GM12878 (cell line): ENCODE measurements around the gene ZXDA. TPM values are rescaled to one million over a fixed set of nuclear protein-coding genes. Genes with fewer than 3 reads are reported as not detected.

Experiments
- ATAC-seq: fragments of 200-7000 bp; cut with Tn5 transposase; 3 replicates; pipeline ENCODE4 v1.9.1; 2020; ENCODE audit warnings: mild to moderate bottlenecking, moderate library complexity
- BruUV-seq: library from RNA; stranded (reverse); fragments of 400-500 nt; replicated peaks from 2 replicates; lab custom pipeline; 2021; lab: Mats Ljungman, UMichigan
- CTCF ChIA-PET: fragments of 300-600 bp; sonication (Branson Sonifier 250); formaldehyde crosslinking; extraction: SDS; loops from one replicate; lab custom pipeline; 2021; ENCODE audit warnings: inconsistent platforms; lab: Yijun Ruan, JAX
- POLR2A ChIA-PET: fragments of 350-600 bp; formaldehyde crosslinking; extraction: SDS; loops from one replicate; lab custom pipeline; 2021; ENCODE audit warnings: inconsistent platforms; lab: Charles Lee
- RAD21 ChIA-PET: fragments of 300-600 bp; sonication (Branson Sonifier 250); formaldehyde crosslinking; loops from one replicate; lab custom pipeline; 2023; ENCODE audit warnings: antibody characterized with exemption; ENCODE audit not compliant: unreplicated experiment; lab: Charles Lee
- SMC1A ChIA-PET: fragments of 300-600 bp; sonication (Branson Sonifier 250); formaldehyde crosslinking; loops from one replicate; lab custom pipeline; 2023; ENCODE audit not compliant: unreplicated experiment, uncharacterized antibody; lab: Charles Lee
- DNase-seq: peaks from one replicate; pipeline ENCODE4 v3.0.0-alpha.2; 2011; ENCODE audit warnings: low read depth, low spot score
- FAIRE-seq: peaks from 3 replicates; lab custom pipeline; 2011; peaks lifted over from hg19 to GRCh38; lab: Jason Lieb, UNC
- H2AFZ ChIP-seq: 2 replicates; pipeline ENCODE4 v1.6.0; 2011; ENCODE audit warnings: low read depth, low read length, control low read depth; ENCODE audit not compliant: control insufficient read depth
- H3K27ac ChIP-seq: 2 replicates; pipeline ENCODE4 v1.5.1; 2011; ENCODE audit warnings: control low read depth; ENCODE audit not compliant: control insufficient read depth, insufficient read depth
- H3K27me3 ChIP-seq, 2 experiments: replicated peaks in 1 of 2; 2 replicates each; pipeline versions ENCODE4 v1.6.0 to v1.6.1; 2011; ENCODE audit warnings: low read length in 1 of 2; ENCODE audit not compliant: control insufficient read depth in 2 of 2, insufficient read depth in 2 of 2
- H3K36me3 ChIP-seq, 2 experiments: 2 replicates each; pipeline ENCODE4 v1.5.1; 2011; ENCODE audit warnings: low read length in 1 of 2; ENCODE audit not compliant: control insufficient read depth in 2 of 2, insufficient read depth in 2 of 2
- H3K4me1 ChIP-seq: 2 replicates; pipeline ENCODE4 v1.6.1; 2011; ENCODE audit warnings: mild to moderate bottlenecking, low read length, moderate library complexity, mixed read lengths; ENCODE audit not compliant: control insufficient read depth, insufficient read depth
- H3K4me2 ChIP-seq: 2 replicates; pipeline ENCODE4 v1.6.0; 2011; ENCODE audit warnings: control low read depth; ENCODE audit not compliant: control insufficient read depth, insufficient read depth
- H3K4me3 ChIP-seq: fragments of 200-600 bp; sonication (generic); 2 replicates; pipeline ENCODE4 v1.5.1; 2016
- H3K79me2 ChIP-seq: 2 replicates; pipeline ENCODE4 v1.6.0; 2011; ENCODE audit warnings: low read length; ENCODE audit not compliant: control insufficient read depth, insufficient read depth
- H3K9ac ChIP-seq: 2 replicates; pipeline ENCODE4 v1.8.0; 2011; ENCODE audit warnings: low read length, control low read depth, mixed read lengths; ENCODE audit not compliant: control insufficient read depth, insufficient read depth
- H3K9me3 ChIP-seq: replicated peaks from 3 replicates; pipeline ENCODE4 v1.5.1; 2011; ENCODE audit warnings: mild to moderate bottlenecking, low read length; ENCODE audit not compliant: control insufficient read depth, insufficient read depth
- H4K20me1 ChIP-seq: 2 replicates; pipeline ENCODE4 v1.6.0; 2011; ENCODE audit not compliant: control insufficient read depth, insufficient read depth
- CBFB ChIP-seq: IDR thresholded peaks from 2 replicates; pipeline ENCODE4 v1.6.1; 2016; ENCODE audit warnings: antibody characterized with exemption, low read depth
- CHD1 ChIP-seq: IDR thresholded peaks from 2 replicates; pipeline ENCODE4 v1.6.1; 2012; ENCODE audit warnings: low read depth, low read length, improper control_type of control experiment
- CREB1 ChIP-seq: IDR thresholded peaks from 2 replicates; pipeline ENCODE4 v1.6.1; 2012; ENCODE audit warnings: low read depth, mild to moderate bottlenecking, inconsistent platforms
- CREM ChIP-seq: IDR thresholded peaks from 2 replicates; pipeline ENCODE4 v1.6.1; 2014; ENCODE audit warnings: antibody characterized with exemption, low read depth
- EP300 ChIP-seq, 2 experiments: fragments of 150-350 bp in 1 of 2; IDR thresholded peaks; 2 replicates each; pipeline ENCODE4 v1.6.1; 2011 to 2012; ENCODE audit warnings: low read depth in 2 of 2, low read length in 2 of 2, borderline replicate concordance in 1 of 2, improper control_type of control experiment in 1 of 2, inconsistent platforms in 1 of 2; ENCODE audit not compliant: control insufficient read depth in 1 of 2
- HDGF ChIP-seq: fragments of 450-650 bp; IDR thresholded peaks from 2 replicates; pipeline ENCODE4 v1.6.1; 2016; ENCODE audit warnings: antibody characterized with exemption
- LARP7 ChIP-seq: fragments of 450-650 bp; IDR thresholded peaks from 2 replicates; pipeline ENCODE4 v1.6.1; 2017; ENCODE audit warnings: mild to moderate bottlenecking
- MEF2B ChIP-seq: fragments of 450-650 bp; IDR thresholded peaks from 2 replicates; pipeline ENCODE4 v1.6.1; 2018; ENCODE audit warnings: mild to moderate bottlenecking, moderate library complexity; ENCODE audit not compliant: partially characterized antibody, poor library complexity, severe bottlenecking
- NR2C2 ChIP-seq: IDR thresholded peaks from 2 replicates; pipeline ENCODE4 v1.6.1; 2011; ENCODE audit warnings: borderline replicate concordance, low read depth; ENCODE audit not compliant: control insufficient read depth, insufficient read length
- PML ChIP-seq: IDR thresholded peaks from 2 replicates; pipeline ENCODE4 v1.6.1; 2012; ENCODE audit warnings: low read length, inconsistent platforms
- TCF3 ChIP-seq: IDR thresholded peaks from 2 replicates; pipeline ENCODE4 v1.6.1; 2012; ENCODE audit warnings: low read depth, mild to moderate bottlenecking, low read length, borderline replicate concordance; ENCODE audit not compliant: insufficient read depth
- TCF7 ChIP-seq: IDR thresholded peaks from 2 replicates; pipeline ENCODE4 v1.6.1; 2014; ENCODE audit warnings: antibody characterized with exemption, borderline replicate concordance
- ZZZ3 ChIP-seq: IDR thresholded peaks from 2 replicates; pipeline ENCODE4 v1.6.1; 2011; ENCODE audit warnings: low read depth; ENCODE audit not compliant: control insufficient read depth, insufficient read length
- WGBS: methylation state at CpG from one replicate; pipeline ENCODE4 v1.1.6; 2016; ENCODE audit warnings: low lambda C conversion rate; ENCODE audit not compliant: insufficient replicate concordance, insufficient coverage; ENCODE audit errors: missing lambda C conversion rate; 5-methylcytosine and 5-hydroxymethylcytosine counted together
- in situ Hi-C: fragments of 300-500 bp; cut with MboI; formaldehyde crosslinking; loops from 9 replicates; pipeline ENCODE4 v1.14.3; 2018; ENCODE audit warnings: mixed read lengths
- intact Hi-C: fragments of 100-400 bp; cut with micrococcal nuclease; formaldehyde crosslinking; loops from one replicate; pipeline ENCODE4 v1.14.2; 2022; ENCODE audit not compliant: unreplicated experiment
- polyA plus RNA-seq, 11 experiments: library from polyadenylated mRNA; depleted of rRNA in 4 of 11; unstranded in 6 of 11; stranded (reverse) in 5 of 11; fragments of >200 nt; fragmentation: Nextera tagmentation in 4 of 11; fragmentation: Illumina TruSeq in 1 of 11; extraction: Ambion mirVana in 4 of 11; extraction: Trizol in 1 of 11; gene quantifications; 1 replicate in 1 of 11; 2 replicates in 10 of 11; pipeline versions ENCODE4 v1.2.1 to v1.2.3, GENCODE V29; 2011 to 2016; ENCODE audit warnings: inconsistent platforms in 2 of 11, missing spikeins in 2 of 11, low read depth in 1 of 11
- total RNA-seq, 4 experiments: library from RNA; depleted of rRNA in 3 of 4; stranded (reverse); fragments of >200 nt in 3 of 4; fragmentation: Illumina TruSeq in 1 of 4; extraction: Trizol in 1 of 4; gene quantifications; 2 replicates each; pipeline versions ENCODE4 v1.2.1 to v1.2.3, GENCODE V29; 2013 to 2021
- TF ChIP-seq, protein P1 (sequence below): fragments of 450-650 bp; formaldehyde crosslinking; IDR thresholded peaks from 2 replicates; pipeline ENCODE4 v1.4.0; 2020; ENCODE audit warnings: mild to moderate bottlenecking, moderate library complexity

Gene ZXDA
- total and polyA plus RNA-seq, 10 of the 15 experiments (the other 5 are each of a cell fraction or from before 2014, with no cell fraction given): 0.10 to 2.8 (median 0.99) TPM

DNA sequence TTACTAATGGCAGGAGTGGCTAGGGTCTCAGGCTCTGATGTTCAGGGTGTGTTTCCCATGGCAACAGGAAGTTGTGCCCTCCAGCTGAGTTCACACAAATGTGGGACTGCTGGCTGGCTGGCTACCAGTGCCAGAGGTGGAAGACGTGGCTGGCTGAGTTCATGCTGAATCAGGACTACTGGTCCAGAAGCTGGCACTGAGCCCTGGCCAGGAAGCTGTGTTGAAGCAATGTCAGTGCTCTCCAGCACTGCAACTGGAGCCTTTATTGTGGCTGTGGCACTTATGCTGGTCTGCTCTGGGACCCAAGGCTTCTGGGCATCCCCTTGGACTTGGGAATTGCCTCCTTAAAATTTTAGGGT is 42.0 kb upstream of the ZXDA start (continued):
- TF ChIP-seq, protein P1, sequence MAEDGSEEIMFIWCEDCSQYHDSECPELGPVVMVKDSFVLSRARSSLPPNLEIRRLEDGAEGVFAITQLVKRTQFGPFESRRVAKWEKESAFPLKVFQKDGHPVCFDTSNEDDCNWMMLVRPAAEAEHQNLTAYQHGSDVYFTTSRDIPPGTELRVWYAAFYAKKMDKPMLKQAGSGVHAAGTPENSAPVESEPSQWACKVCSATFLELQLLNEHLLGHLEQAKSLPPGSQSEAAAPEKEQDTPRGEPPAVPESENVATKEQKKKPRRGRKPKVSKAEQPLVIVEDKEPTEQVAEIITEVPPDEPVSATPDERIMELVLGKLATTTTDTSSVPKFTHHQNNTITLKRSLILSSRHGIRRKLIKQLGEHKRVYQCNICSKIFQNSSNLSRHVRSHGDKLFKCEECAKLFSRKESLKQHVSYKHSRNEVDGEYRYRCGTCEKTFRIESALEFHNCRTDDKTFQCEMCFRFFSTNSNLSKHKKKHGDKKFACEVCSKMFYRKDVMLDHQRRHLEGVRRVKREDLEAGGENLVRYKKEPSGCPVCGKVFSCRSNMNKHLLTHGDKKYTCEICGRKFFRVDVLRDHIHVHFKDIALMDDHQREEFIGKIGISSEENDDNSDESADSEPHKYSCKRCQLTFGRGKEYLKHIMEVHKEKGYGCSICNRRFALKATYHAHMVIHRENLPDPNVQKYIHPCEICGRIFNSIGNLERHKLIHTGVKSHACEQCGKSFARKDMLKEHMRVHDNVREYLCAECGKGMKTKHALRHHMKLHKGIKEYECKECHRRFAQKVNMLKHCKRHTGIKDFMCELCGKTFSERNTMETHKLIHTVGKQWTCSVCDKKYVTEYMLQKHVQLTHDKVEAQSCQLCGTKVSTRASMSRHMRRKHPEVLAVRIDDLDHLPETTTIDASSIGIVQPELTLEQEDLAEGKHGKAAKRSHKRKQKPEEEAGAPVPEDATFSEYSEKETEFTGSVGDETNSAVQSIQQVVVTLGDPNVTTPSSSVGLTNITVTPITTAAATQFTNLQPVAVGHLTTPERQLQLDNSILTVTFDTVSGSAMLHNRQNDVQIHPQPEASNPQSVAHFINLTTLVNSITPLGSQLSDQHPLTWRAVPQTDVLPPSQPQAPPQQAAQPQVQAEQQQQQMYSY (CRISPR knock-in tag): no peak
- no peak for TF ChIP-seq CREM

DNA sequence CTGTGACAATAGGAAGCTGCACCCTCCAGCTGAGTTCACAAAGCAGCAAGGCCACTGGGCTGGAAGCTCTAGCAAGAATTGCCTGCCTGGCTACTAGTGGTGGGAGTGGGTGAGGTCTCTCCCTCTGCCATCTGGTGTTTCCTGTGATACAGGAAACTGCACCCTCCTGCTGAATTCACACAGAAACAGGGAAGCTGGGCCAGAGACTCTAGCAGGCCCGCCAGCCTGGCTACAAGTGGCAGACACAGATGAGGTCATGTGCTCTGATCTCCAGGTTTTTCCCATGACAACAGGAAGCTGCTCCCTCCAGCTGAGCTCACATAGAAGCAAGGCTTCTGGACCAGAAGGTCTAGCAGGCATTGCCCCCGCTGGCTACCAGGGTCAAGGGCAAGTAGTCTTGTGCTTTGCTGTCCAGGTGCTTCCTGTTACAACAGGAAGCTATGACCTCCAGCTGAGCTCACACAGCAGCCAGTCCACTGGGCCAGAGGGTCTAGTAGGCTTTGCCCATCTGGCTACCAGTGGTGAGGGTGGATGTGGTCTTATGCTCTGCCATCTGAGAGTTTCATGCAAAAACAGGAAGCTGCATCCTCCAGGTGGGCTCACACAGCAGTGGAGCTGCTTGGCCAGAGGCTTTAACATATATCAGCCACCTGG is 41.5 kb upstream of the ZXDA start:
- H3K4me2 ChIP-seq: no peak overlapping the region
- FAIRE-seq: no peak
- no peak for DNase-seq

More for the DNA sequence above, 41.5 kb upstream of the ZXDA start:
- WGBS: 0% methylated on average over 2 of the region's 2 CpGs
- Histone ChIP-seq H3K27ac (no peak overlapping the region), H4K20me1 (no peaks in the 10 kb centered on the region), H3K9ac (no peak overlapping the region), H3K27me3 (no peaks in the 10 kb centered on the region), H3K4me1 (no peaks in the 10 kb centered on the region), H3K36me3 (no peaks in the 10 kb centered on the region), H2AFZ (no peak overlapping the region), H3K9me3 (no peaks in the 10 kb centered on the region), H3K4me3 (no peak overlapping the region), H3K79me2 (no peaks in the 10 kb centered on the region)
- RAD21 ChIA-PET: no interaction called here
- no peak for ATAC-seq
- POLR2A ChIA-PET: no interaction called here
- BruUV-seq: no TSS peak
- in situ Hi-C loops: loop anchor here (25.0 kb wide), 1 partner anchor 336 kb away; no protein-coding TSS in a partner anchor
- SMC1A ChIA-PET: no interaction called here
- TF ChIP-seq NR2C2 (no peak), TCF7 (no peak), PML (no peak), CHD1 (no peak), CBFB (no peak), ZZZ3 (no peak), EP300 (IDR thresholded peaks at IDR 0.05; ENCODE audit: borderline replicate concordance in 1 of 2, control insufficient read depth in 1 of 2, low read depth in 2 of 2, low read length in 2 of 2) (no peak), MEF2B (no peak), HDGF (no peak), LARP7 (no peak), CREB1 (no peak), TCF3 (no peak)
- TF ChIP-seq, protein P1 (CRISPR knock-in tag): no peak
- CTCF ChIA-PET: interaction anchor here (0.6 kb wide), 1 partner anchor 25 kb away, joined by 3 read pairs; no protein-coding TSS in a partner anchor
- intact Hi-C loops: no loop called here
